ENCODE measurements around the gene DPYSL3.

Gene DPYSL3

DNA sequence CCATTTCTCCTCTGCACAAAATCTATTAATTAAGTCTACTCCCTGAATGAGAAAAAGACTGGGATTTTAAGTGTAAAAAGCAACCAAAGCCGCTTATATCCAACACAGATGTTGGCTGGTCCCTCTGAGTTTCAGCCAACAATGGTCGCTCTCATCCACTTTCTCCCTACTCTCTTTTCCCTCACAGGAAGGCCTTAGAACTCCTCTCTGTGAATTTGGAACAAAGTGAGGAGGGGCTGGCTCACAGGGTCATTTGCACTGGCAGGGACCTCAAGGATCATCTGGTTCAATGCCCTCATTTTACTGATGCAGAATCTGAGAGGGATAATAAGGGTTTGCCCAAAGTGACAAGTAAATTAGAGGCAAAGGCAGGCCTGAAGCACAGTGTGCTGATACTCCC lies 64.0 kb downstream of the DPYSL3 start:
- TF ChIP-seq, protein P1, sequence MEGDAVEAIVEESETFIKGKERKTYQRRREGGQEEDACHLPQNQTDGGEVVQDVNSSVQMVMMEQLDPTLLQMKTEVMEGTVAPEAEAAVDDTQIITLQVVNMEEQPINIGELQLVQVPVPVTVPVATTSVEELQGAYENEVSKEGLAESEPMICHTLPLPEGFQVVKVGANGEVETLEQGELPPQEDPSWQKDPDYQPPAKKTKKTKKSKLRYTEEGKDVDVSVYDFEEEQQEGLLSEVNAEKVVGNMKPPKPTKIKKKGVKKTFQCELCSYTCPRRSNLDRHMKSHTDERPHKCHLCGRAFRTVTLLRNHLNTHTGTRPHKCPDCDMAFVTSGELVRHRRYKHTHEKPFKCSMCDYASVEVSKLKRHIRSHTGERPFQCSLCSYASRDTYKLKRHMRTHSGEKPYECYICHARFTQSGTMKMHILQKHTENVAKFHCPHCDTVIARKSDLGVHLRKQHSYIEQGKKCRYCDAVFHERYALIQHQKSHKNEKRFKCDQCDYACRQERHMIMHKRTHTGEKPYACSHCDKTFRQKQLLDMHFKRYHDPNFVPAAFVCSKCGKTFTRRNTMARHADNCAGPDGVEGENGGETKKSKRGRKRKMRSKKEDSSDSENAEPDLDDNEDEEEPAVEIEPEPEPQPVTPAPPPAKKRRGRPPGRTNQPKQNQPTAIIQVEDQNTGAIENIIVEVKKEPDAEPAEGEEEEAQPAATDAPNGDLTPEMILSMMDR (IDR thresholded peaks at IDR 0.05; ENCODE audit: poor library complexity, severe bottlenecking) = no peak
- no peak for DNase-seq (ENCODE audit: low spot score)

DNA sequence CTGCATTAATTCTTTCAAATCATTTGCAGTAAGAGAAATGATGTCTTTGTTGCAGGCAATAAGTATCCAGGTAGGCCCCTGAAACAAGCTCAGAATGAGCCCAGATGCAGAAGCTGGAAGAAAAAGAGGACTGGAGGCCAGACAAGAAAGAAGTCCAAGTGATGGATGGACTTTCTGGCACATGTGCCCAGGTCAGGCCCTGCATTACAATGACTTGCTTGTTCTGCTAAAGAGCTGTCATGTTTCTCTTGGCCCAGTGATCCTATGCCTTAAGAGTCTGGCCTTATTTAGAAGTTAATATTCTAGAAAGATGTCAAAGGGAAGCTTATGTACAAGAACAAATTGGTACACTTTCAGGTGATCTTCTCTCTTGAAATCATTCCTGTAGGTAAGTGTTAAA lies 64.8 kb downstream of the DPYSL3 start:
- Histone ChIP-seq H3K27ac (ENCODE audit: poor library complexity, severe bottlenecking) (no peak overlapping the region), H3K4me1 (ENCODE audit: insufficient read depth, poor library complexity, severe bottlenecking) (no peaks in the 10 kb centered on the region), H3K36me3 (ENCODE audit: low read depth) (no peaks in the 10 kb centered on the region), H3K4me3 (ENCODE audit: severe bottlenecking) (no peak overlapping the region), H3K27me3 (ENCODE audit: insufficient read depth, poor library complexity, severe bottlenecking) (peaks cover 7% of the 10 kb centered on the region), H3K9me3 (ENCODE audit: severe bottlenecking) (no peaks in the 10 kb centered on the region)
- no peak for ATAC-seq (ENCODE audit: low read depth)
- no peak for DNase-seq (ENCODE audit: low spot score)
- TF ChIP-seq, protein P1 (IDR thresholded peaks at IDR 0.05; ENCODE audit: poor library complexity, severe bottlenecking) = no peak

More for the DNA sequence above, 64.0 kb downstream of the DPYSL3 start:
- ATAC-seq (ENCODE audit: low read depth) = no peak
- Histone ChIP-seq H3K27ac (ENCODE audit: poor library complexity, severe bottlenecking) (no peak overlapping the region), H3K36me3 (ENCODE audit: low read depth) (no peaks in the 10 kb centered on the region), H3K4me1 (ENCODE audit: insufficient read depth, poor library complexity, severe bottlenecking) (no peaks in the 10 kb centered on the region), H3K4me3 (ENCODE audit: severe bottlenecking) (no peak overlapping the region), H3K9me3 (ENCODE audit: severe bottlenecking) (no peaks in the 10 kb centered on the region), H3K27me3 (ENCODE audit: insufficient read depth, poor library complexity, severe bottlenecking) (peaks cover 10% of the 10 kb centered on the region)

DNA sequence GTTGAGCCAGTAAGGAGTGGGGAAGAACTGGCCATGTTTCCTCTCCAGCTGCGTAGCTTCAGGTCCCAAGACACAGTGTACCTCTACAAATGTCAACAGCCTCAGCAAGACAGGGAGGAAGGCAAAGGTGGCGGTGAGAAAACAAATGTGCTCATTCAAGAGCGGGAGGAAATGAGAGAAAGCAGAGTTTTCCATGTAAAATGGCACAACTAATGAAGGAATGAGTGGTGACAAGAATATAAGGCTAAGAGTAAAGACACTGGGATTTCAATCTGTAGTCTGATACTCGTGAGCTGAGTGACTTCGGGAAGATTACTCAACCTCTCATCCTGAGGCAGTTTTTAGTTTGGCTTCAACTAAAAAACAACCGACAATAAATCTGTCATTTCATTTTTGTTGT lies 67.6 kb downstream of the DPYSL3 start:
- Histone ChIP-seq H3K4me1 (ENCODE audit: insufficient read depth, poor library complexity, severe bottlenecking) (no peaks in the 10 kb centered on the region), H3K27ac (ENCODE audit: poor library complexity, severe bottlenecking) (no peak overlapping the region), H3K4me3 (ENCODE audit: severe bottlenecking) (no peak overlapping the region)

DNA sequence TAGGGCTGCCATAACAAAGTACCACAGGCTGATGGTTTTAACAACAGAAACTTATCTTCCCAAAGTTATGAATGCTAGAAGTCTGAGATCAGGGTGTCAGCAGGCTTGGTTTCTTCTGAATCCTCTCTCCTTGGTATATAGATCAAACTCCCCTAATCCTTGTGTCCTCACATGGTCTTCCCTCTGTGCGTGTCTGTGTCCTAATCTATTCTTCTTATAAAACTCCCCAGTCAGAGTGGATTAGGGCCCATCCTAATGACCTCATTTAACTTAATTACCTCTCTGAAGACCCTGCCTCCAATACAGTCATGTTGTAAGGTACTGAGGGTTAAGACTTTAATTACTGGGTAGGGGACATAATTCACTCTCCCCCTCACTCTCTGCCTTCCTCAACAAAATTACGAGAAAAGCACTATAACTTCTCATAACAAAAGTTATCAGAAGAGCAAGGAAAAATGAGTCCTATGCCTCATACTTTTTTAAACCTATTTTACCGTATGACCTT lies 68.6 kb downstream of the DPYSL3 start:
- no peak overlapping the region for H3K4me3 ChIP-seq (ENCODE audit: severe bottlenecking)
- DNase-seq (ENCODE audit: low spot score) (no peak), ATAC-seq (ENCODE audit: low read depth) (no peak)
- H3K9me3 ChIP-seq (ENCODE audit: severe bottlenecking) = no peaks in the 10 kb centered on the region
- no peaks in the 10 kb centered on the region for H3K36me3 ChIP-seq (ENCODE audit: low read depth)
- H3K27ac ChIP-seq (ENCODE audit: poor library complexity, severe bottlenecking) = no peak overlapping the region
- TF ChIP-seq, protein P1 (IDR thresholded peaks at IDR 0.05; ENCODE audit: poor library complexity, severe bottlenecking) = no peak
- H3K27me3 ChIP-seq (ENCODE audit: insufficient read depth, poor library complexity, severe bottlenecking) = no peaks in the 10 kb centered on the region
- no peaks in the 10 kb centered on the region for H3K4me1 ChIP-seq (ENCODE audit: insufficient read depth, poor library complexity, severe bottlenecking)

More for the DNA sequence above, 67.6 kb downstream of the DPYSL3 start:
- H3K9me3 ChIP-seq (ENCODE audit: severe bottlenecking) = no peaks in the 10 kb centered on the region
- TF ChIP-seq, protein P1 (IDR thresholded peaks at IDR 0.05; ENCODE audit: poor library complexity, severe bottlenecking) = no peak
- no peak for DNase-seq (ENCODE audit: low spot score)
- no peaks in the 10 kb centered on the region for H3K27me3 ChIP-seq (ENCODE audit: insufficient read depth, poor library complexity, severe bottlenecking)
- ATAC-seq (ENCODE audit: low read depth) = no peak
- H3K36me3 ChIP-seq (ENCODE audit: low read depth) = no peaks in the 10 kb centered on the region

DNA sequence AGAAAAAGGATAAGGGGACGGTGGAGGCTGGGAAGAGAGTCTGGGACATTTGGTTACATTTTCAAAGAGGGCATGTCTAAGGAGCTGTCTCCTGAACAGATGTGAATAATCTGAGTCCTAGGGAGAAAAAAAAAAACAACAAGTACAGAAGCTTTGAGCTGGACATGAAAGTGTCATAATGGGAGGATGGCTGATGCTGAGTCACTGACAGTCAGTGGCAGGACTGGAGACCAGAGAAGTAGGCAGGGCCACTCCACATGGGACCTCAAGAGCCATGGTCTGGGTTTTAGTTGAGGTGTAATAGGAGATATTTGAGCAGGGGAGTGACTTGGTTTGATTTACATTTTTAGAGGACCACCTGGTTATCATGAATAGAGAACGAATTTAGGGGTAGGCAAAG lies 70.6 kb downstream of the DPYSL3 start:
- Histone ChIP-seq H3K9me3 (ENCODE audit: severe bottlenecking) (no peaks in the 10 kb centered on the region), H3K27me3 (ENCODE audit: insufficient read depth, poor library complexity, severe bottlenecking) (no peaks in the 10 kb centered on the region), H3K4me3 (ENCODE audit: severe bottlenecking) (no peak overlapping the region), H3K27ac (ENCODE audit: poor library complexity, severe bottlenecking) (no peak overlapping the region), H3K4me1 (ENCODE audit: insufficient read depth, poor library complexity, severe bottlenecking) (no peaks in the 10 kb centered on the region), H3K36me3 (ENCODE audit: low read depth) (no peaks in the 10 kb centered on the region)
- DNase-seq (ENCODE audit: low spot score) (no peak), ATAC-seq (ENCODE audit: low read depth) (no peak)
- TF ChIP-seq, protein P1 (IDR thresholded peaks at IDR 0.05; ENCODE audit: poor library complexity, severe bottlenecking) = no peak
